Activated CD4-positive, alpha-beta T cell treated with anti-CD3 and anti-CD28 coated beads, Interleukin-2, amount 10 ng/mL, durations not matched to agents 24 days and 14 days (primary cell): Measurements from ENCODE around the gene ABLIM2. TPM values are rescaled to one million over a fixed set of nuclear protein-coding genes. Genes with fewer than 3 reads are reported as not detected.

Experiments
- DNase-seq: peaks from one replicate; pipeline ENCODE4 v3.0.0; 2022
- H3K27ac Mint-ChIP-seq: one replicate; pipeline ENCODE4 v1.8.0; 2022; ENCODE audit warnings: mild to moderate bottlenecking, mixed read lengths
- H3K27me3 Mint-ChIP-seq: one replicate; pipeline ENCODE4 v1.8.0; 2022; ENCODE audit warnings: mixed read lengths
- H3K36me3 Mint-ChIP-seq: one replicate; pipeline ENCODE4 v1.8.0; 2022; ENCODE audit warnings: low read depth, mild to moderate bottlenecking, mixed read lengths
- H3K4me1 Mint-ChIP-seq: one replicate; pipeline ENCODE4 v1.8.0; 2021; ENCODE audit warnings: mixed read lengths
- H3K4me3 Mint-ChIP-seq: one replicate; pipeline ENCODE4 v1.8.0; 2022; ENCODE audit warnings: mild to moderate bottlenecking, moderate library complexity, mixed read lengths
- H3K9me3 Mint-ChIP-seq: one replicate; pipeline ENCODE4 v1.8.0; 2021; ENCODE audit warnings: mixed read lengths
- intact Hi-C: fragments of 100-400 bp; cut with micrococcal nuclease; formaldehyde crosslinking; loops from one replicate; pipeline ENCODE4 v1.15.1; 2023
- total RNA-seq: library from RNA; stranded (reverse); gene quantifications from 2 replicates; pipeline ENCODE4 v1.2.3, GENCODE V29; 2022

ABLIM2 gene
- total RNA-seq, 1 donor from 2014 or later, result 0.63 TPM

DNA sequence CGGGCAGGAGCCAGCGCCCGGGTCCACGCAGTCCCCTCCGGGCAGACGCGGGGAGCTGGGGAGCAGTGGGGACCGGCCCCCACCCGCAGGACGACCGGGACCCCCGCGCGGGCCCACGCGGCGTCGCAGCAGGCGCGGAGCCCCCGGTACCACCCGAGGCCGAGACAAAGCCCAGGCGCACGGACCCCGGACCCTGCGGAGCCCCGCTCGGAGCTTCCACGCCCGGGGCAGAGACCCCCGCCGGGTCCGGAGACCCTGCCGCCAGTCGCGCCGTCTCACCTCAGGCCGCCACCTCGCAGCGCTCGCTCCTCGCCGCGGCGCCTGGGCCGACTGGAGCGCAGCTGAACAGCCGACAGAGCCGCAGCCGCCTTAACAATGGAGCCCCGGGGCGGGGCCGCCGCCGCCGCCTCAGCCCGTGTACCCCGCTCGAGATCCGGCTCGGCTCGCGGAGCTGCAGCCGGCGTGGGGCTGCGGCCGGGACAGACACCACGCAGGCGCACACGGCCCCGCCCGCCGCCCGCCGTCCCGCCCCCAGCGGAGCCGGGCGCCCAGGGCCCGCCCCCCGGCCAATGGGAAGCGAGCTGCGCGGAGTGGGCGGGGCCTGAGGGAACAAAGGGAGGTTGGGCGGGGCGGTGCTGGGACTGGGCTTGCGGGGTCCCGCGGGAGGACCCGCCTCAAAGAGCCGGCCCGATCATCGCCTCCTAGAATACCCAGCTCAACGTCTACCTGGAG is 219.1 kb downstream of the ABLIM2 start, which contains the start of gene AFAP1:
Gene AFAP1, minus strand, starts transcription at position 485 of the 732 bp plus-strand sequence. CDS start 67,783 bp downstream, outside the sequence.
- intact Hi-C loops, result loop anchor here (1.0 to 5.0 kb wide), 2 partner anchors 31 to 82 kb away; no protein-coding TSS in a partner anchor
- Mint-ChIP-seq H3K27me3 (peaks cover 16% of the 10 kb centered on the region), H3K27ac (no peak within 1 kb of the TSS), H3K4me1 (peaks cover 25% of the 10 kb centered on the region), H3K36me3 (peaks cover 3% of the 10 kb centered on the region), H3K4me3 (peak within 1 kb of the TSS; percentile 66), H3K9me3 (no peaks in the 10 kb centered on the region)
- peak; percentile 97 for DNase-seq

DNA sequence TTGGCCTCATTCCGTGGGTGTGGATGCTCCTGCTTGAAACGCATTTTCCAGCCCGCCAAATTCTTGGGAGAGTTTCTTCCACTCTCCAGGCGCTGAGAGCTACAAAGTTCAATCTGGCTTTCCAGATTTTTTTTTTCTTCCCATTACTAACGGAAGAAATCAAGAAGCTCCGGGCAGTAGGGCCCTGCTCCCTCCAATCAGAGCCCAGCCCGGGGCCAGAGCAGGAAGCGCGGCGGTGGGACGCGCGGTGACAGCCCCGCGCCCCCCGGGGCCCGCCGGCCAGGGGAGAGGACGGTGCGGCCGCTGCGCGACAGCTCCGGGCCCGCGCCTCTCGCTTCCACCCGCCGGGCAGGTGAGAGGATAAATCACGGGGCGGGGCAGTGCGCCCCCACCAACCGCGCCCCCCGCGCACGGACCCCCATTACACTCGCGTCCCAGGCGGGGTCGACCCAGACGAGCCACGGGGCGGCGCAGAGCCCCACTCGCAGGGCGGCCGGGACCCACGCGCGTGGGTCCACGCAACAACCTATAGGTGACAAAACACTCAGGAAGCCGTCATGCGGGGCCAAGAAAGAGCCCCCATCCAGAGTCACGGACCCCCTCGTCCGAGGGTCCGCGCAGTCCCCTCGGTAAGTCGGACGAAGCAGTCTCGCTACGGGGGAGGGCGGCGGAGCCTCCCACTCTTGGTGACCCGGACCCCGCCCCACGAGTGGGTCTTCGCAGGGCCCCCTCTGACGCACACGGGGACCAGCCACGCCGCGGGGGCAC is 219.8 kb downstream of the ABLIM2 start:
- peaks cover 16% of the 10 kb centered on the region for H3K27me3 Mint-ChIP-seq
- peaks cover 3% of the 10 kb centered on the region for H3K36me3 Mint-ChIP-seq
- no peaks in the 10 kb centered on the region for H3K9me3 Mint-ChIP-seq
- DNase-seq, result peak; percentile 70
- H3K27ac Mint-ChIP-seq, result peak overlapping the region; percentile 45
- peaks cover 25% of the 10 kb centered on the region for H3K4me1 Mint-ChIP-seq
- intact Hi-C loops, result loop anchor here (1.0 to 5.0 kb wide), 4 partner anchors 23 to 81 kb away; no protein-coding TSS in a partner anchor
- peak overlapping the region; percentile 81 for H3K4me3 Mint-ChIP-seq

DNA sequence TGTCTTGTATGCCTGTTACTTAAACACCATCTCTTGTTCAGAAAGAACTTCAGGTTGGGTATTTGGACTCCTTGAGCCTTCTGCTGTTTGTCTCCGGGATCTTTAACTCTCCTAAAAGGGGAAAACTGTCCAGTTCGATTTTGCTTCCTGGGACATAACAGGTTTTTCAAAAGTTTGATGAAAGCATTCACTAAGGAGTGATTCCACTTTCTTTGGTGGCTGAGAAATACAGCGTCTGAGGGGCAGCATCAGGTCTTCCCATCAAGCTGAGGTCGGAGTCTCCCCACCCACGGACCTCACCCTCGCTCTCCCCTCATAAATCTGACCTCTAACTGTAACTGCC is 220.4 kb downstream of the ABLIM2 start:
- intact Hi-C loops, result loop anchor here (1.0 to 5.0 kb wide), 3 partner anchors 23 to 81 kb away; no protein-coding TSS in a partner anchor
- peaks cover 25% of the 10 kb centered on the region for H3K4me1 Mint-ChIP-seq
- peak overlapping the region; percentile 81 for H3K4me3 Mint-ChIP-seq
- DNase-seq, result no peak
- H3K36me3 Mint-ChIP-seq, result peaks cover 3% of the 10 kb centered on the region
- H3K9me3 Mint-ChIP-seq, result no peaks in the 10 kb centered on the region
- H3K27me3 Mint-ChIP-seq, result peaks cover 16% of the 10 kb centered on the region
- peak overlapping the region; percentile 45 for H3K27ac Mint-ChIP-seq

DNA sequence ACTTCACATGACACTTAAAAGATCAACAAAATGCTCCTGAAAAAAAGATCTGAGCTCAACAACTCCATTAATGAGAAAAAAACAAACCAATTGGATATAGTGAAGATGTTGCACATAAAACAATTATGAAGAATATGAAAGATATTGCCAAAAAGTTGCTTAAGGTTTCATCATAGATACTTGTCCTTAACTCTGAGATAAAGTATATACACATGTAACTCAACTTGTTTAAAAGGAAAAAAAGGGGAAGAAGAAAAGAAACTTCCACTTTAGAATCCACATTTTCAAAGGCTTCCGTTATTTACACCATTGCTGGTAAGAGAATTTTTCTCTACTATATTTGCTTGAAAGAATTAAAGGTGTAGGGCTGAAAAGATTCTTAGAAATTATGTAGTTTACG is 221.6 kb downstream of the ABLIM2 start:
- peaks cover 16% of the 10 kb centered on the region for H3K27me3 Mint-ChIP-seq
- H3K9me3 Mint-ChIP-seq, result no peaks in the 10 kb centered on the region
- peaks cover 25% of the 10 kb centered on the region for H3K4me1 Mint-ChIP-seq
- H3K4me3 Mint-ChIP-seq, result peak overlapping the region; percentile 55
- H3K36me3 Mint-ChIP-seq, result peaks cover 6% of the 10 kb centered on the region
- intact Hi-C loops, result loop anchor here (5.0 kb wide), 1 partner anchor 80 kb away; no protein-coding TSS in a partner anchor
- no peak overlapping the region for H3K27ac Mint-ChIP-seq
- DNase-seq, result no peak

DNA sequence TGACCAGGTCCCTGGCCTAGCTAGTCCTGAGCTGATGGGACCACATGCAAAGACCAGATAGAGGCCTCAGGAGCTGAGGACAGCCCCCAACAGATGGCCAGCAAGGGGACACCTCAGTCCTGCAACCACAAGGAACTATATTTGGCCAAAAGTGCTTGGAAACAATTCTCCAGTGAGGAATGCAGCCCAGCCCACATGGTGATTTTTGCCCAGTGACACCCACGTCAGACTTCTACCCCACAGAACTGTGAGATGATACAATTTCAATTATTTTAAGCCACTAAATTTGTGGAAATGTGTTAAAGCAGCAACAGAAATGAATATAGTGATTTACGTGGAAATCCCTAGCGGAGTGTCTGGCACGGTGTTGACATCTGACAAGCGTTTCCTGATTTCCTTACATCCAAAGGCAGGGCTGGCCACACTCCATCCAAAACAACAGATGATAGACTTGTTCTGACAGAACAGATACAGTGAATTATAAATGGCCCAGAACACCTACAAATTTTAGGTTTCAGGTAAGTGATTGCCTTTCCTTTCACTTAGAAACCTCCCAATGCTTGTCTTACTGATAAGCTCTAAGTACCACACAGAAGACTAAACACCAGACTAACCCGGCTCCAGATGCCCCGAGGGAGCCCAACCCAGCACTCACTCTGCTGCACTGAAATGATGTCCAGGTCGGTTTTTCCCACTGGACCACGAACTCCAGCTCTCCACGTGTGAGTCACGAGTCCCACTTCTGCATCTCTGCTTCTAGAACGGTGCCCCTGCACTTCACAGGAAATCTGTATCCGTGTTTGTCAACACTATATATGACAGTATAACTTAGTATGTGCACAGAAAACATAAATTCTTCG is 224.7 kb downstream of the ABLIM2 start:
- intact Hi-C loops, result no loop called here
- H3K27me3 Mint-ChIP-seq, result peaks cover 16% of the 10 kb centered on the region
- H3K27ac Mint-ChIP-seq, result no peak overlapping the region
- no peak overlapping the region for H3K4me3 Mint-ChIP-seq
- peaks cover 6% of the 10 kb centered on the region for H3K36me3 Mint-ChIP-seq
- peaks cover 23% of the 10 kb centered on the region for H3K4me1 Mint-ChIP-seq
- DNase-seq, result no peak
- no peaks in the 10 kb centered on the region for H3K9me3 Mint-ChIP-seq

DNA sequence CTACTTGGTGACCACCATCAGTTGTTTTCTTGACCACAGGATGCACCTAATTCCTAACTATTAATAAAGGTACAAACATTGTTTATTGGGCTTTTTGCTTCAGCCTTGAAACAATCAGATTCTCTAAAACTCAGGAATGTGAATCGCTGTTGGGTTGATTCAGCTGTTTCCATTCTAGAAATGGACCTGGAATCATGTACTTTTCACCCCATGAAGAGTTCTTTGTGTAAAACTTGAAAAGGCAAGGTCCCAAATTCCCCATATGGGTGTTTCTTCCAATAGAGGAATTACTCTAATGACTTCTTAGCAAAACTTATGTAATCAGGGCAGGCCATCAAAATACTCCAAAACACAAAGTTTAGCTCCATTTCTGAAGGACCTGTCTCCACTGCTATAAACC is 226.3 kb downstream of the ABLIM2 start:
- Mint-ChIP-seq H3K27ac (no peak overlapping the region), H3K36me3 (peaks cover 8% of the 10 kb centered on the region), H3K4me3 (no peak overlapping the region), H3K9me3 (no peaks in the 10 kb centered on the region), H3K4me1 (peaks cover 12% of the 10 kb centered on the region), H3K27me3 (peaks cover 6% of the 10 kb centered on the region)
- no peak for DNase-seq
- intact Hi-C loops, result no loop called here

DNA sequence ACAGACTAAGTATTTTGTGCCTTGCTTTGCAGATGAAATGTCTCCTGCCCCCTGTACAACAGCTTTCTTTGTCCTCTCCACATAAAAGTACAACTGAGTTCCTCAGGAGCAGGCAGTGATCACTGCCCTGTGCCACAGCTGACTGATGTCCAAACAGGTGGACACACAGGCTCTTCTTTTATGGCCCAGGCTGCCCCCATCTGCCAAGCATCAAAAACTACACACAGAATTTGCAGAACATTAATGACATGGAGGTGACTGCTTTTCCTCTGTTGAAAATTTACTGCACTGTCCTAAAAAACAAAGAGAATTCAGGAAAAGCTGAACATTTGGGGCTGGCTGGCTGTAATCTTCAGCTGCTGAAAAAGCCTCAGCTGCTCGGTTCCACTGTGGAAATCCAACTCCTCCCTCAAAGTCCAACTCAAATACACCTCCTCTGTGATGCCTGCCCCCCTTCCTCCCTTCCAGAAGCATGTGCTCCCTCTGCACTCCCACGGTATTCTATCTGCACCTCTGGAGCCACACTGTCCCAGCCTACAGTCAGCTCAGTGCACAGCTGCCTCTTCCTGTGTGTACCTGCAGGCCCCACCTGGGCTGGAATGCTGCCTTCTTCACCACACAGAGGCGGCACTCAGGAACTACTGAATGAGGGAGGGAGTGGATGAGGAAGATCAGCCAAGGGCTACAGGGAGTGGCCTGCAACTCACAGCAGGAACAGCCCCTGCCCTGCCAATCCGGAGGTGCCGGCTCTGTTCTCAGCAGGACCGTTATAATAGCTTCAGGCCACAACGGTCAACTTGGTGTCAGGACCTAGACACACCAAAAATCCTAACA is 229.3 kb downstream of the ABLIM2 start:
- no peak for DNase-seq
- no peak overlapping the region for H3K27ac Mint-ChIP-seq
- no peak overlapping the region for H3K4me3 Mint-ChIP-seq
- peaks cover 17% of the 10 kb centered on the region for H3K4me1 Mint-ChIP-seq
- H3K27me3 Mint-ChIP-seq, result no peaks in the 10 kb centered on the region
- intact Hi-C loops, result no loop called here
- no peaks in the 10 kb centered on the region for H3K9me3 Mint-ChIP-seq
- H3K36me3 Mint-ChIP-seq, result peaks cover 4% of the 10 kb centered on the region

DNA sequence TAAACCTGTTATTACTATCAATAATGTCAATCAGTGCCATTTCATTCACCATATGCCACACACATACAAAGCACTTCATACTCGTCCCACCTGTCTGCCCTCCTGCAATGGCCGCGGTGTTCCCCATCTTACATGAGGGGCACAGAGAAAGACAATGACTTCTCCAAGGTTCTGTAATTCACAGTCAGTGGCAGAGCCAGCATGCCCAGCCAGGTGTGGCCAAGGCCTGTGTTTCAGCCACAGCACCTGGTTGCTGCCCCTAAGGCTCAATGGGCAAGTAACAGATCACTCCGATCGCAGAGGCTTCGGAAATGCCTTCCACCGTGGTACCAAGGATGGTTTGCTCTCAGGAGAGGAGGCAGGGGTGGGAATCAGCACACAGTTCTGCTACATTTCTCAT is 229.9 kb downstream of the ABLIM2 start:
- Mint-ChIP-seq H3K4me3 (no peak overlapping the region), H3K27ac (no peak overlapping the region), H3K36me3 (peaks cover 4% of the 10 kb centered on the region), H3K4me1 (peaks cover 17% of the 10 kb centered on the region), H3K27me3 (no peaks in the 10 kb centered on the region), H3K9me3 (no peaks in the 10 kb centered on the region)
- DNase-seq, result no peak
- intact Hi-C loops, result no loop called here

DNA sequence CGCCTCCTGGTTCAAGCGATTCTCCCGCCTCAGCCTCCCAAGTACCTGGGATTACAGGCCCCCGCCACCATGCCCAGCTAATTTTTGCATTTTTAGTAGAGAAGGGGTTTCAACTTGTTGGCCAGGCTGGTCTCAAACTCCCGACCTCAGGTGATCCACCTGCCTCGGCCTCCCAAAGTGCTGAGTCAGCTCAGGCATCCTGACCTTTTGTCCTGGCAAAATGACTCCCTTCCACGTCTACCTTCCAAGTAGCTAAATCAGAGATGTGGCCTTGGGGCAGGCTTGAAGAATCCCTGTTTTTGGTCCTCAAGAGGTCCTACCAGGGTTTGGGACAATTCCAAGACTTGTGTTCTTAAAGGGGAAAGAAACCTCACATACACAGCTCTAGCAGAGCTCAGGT is 231.8 kb downstream of the ABLIM2 start:
- no peak for DNase-seq
- peaks cover 18% of the 10 kb centered on the region for H3K4me1 Mint-ChIP-seq
- no peaks in the 10 kb centered on the region for H3K9me3 Mint-ChIP-seq
- no peaks in the 10 kb centered on the region for H3K27me3 Mint-ChIP-seq
- H3K4me3 Mint-ChIP-seq, result no peak overlapping the region
- no peak overlapping the region for H3K27ac Mint-ChIP-seq
- intact Hi-C loops, result no loop called here
- H3K36me3 Mint-ChIP-seq, result peaks cover 1% of the 10 kb centered on the region

DNA sequence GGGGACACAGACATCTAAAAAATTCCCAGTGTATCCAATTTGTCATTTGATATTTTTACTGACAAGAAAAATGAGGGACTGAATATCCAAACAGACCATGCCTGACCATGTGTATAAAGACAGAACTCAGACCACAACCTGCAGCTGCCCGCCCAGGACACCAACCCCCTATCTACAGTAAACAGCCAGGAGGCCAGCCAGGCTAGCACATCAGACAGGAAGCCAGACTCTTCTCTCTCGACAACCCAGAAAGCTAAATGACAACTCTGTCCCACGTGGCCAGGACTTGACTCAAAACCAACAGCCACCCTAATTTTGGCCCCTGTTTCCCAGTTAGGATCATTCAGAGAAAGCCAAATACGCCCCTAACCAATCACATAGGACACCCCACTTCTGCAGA is 234.0 kb downstream of the ABLIM2 start:
- Mint-ChIP-seq H3K27me3 (no peaks in the 10 kb centered on the region), H3K4me1 (peaks cover 15% of the 10 kb centered on the region), H3K4me3 (no peak overlapping the region), H3K9me3 (no peaks in the 10 kb centered on the region), H3K36me3 (peaks cover 1% of the 10 kb centered on the region), H3K27ac (no peak overlapping the region)
- intact Hi-C loops, result no loop called here
- DNase-seq, result no peak

DNA sequence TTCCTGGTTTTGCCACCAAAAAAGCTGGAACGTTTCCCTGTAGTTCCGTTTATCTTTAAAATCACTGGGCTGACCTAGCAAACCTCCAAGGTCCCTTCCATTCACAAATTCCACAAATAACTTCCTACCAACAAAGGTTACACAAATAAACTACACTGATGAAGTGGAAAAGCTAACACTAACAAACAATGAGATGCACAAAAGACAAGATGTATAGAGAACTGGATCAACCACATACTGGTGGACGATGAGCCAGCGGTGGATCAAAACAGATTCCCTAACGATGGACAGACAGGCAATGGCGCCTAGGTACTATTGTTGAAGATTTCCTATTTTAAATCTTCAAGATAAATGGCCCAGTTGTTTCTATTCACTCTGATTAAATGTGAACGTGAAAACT is 234.4 kb downstream of the ABLIM2 start:
- H3K36me3 Mint-ChIP-seq, result peaks cover 1% of the 10 kb centered on the region
- no peaks in the 10 kb centered on the region for H3K27me3 Mint-ChIP-seq
- H3K4me3 Mint-ChIP-seq, result no peak overlapping the region
- DNase-seq, result no peak
- peaks cover 13% of the 10 kb centered on the region for H3K4me1 Mint-ChIP-seq
- H3K9me3 Mint-ChIP-seq, result no peaks in the 10 kb centered on the region
- intact Hi-C loops, result no loop called here
- no peak overlapping the region for H3K27ac Mint-ChIP-seq

DNA sequence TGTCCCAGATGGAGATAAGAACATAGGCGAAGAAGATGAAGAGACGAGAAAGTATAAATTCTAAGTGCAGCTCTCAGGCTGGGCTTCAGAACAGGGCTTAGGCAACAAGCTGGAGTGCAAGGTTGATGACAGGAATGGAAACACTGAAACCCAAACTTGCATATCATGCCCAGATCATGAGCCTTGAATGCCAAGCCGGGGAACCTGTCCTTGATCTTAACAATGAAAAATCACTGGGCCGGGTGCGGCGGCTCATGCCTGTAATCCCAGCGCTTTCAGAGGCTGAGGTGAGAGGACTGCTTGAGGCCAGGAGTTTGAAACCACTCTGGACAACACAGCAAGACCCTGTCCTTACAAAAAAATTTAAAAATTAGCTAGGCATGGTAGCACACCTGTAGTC is 236.1 kb downstream of the ABLIM2 start:
- H3K9me3 Mint-ChIP-seq, result no peaks in the 10 kb centered on the region
- no peak overlapping the region for H3K27ac Mint-ChIP-seq
- intact Hi-C loops, result no loop called here
- H3K36me3 Mint-ChIP-seq, result no peaks in the 10 kb centered on the region
- H3K27me3 Mint-ChIP-seq, result no peaks in the 10 kb centered on the region
- DNase-seq, result no peak
- H3K4me1 Mint-ChIP-seq, result peaks cover 13% of the 10 kb centered on the region
- no peak overlapping the region for H3K4me3 Mint-ChIP-seq

DNA sequence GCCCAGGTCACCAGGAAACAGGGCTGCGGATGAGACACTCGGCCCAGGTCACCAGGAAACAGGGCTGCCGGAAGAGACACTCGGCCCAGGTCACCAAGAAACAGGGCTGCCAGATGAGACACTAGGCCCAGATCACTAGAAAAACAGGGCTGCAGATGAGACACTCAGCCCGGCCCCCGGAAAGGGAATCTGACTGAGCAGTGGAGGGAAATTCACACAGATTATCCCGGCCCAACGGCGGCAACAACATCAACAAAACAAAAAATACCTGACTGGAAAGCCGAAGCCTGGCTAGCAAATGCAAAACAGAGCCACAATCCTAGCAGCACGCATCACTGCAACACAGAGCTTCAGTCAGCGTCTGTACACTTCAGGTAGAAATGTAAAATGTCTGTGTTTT is 239.6 kb downstream of the ABLIM2 start:
- no peak overlapping the region for H3K4me3 Mint-ChIP-seq
- H3K36me3 Mint-ChIP-seq, result peaks cover 2% of the 10 kb centered on the region
- H3K9me3 Mint-ChIP-seq, result no peaks in the 10 kb centered on the region
- no peak overlapping the region for H3K27ac Mint-ChIP-seq
- no peak for DNase-seq
- H3K4me1 Mint-ChIP-seq, result peaks cover 14% of the 10 kb centered on the region
- intact Hi-C loops, result no loop called here
- no peaks in the 10 kb centered on the region for H3K27me3 Mint-ChIP-seq
